Activated CD4-positive, alpha-beta T cell treated with anti-CD3 and anti-CD28 coated beads for 48 hours (primary cell): ENCODE data around the gene PIM1.
A peak's percentile ranks its signal among the peaks of the same experiment; 100 is the strongest.
"Not testable (repeated sequence)": the region's sequence is repeated elsewhere in the genome, so short reads cannot be mapped to it uniquely, and the experiment has no call there.

Source experiments
- DNase-seq: peaks from one replicate; pipeline ENCODE4 v3.0.0-alpha.2; 2020

The PIM1 gene

GRCh38 chr6:37171970-37172812, 2.2 kb downstream of the PIM1 start:
- DNase-seq: peak; percentile 93

- DNase-seq: no peak
Observed at GRCh38 chr6:37172912-37173492, 3.0 kb downstream of the PIM1 start.

GRCh38 chr6:37173493-37174195, 3.7 kb downstream of the PIM1 start:
- peak; percentile 62 for DNase-seq

GRCh38 chr6:37174196-37174514, 4.2 kb downstream of the PIM1 start:
- DNase-seq: no peak

GRCh38 chr6:37174515-37175331, 4.8 kb downstream of the PIM1 start:
- DNase-seq: no peak

GRCh38 chr6:37175332-37176267, 5.6 kb downstream of the PIM1 start:
- DNase-seq: no peak

- DNase-seq: no peak
Observed at GRCh38 chr6:37176268-37177076, 6.5 kb downstream of the PIM1 start.

GRCh38 chr6:37177077-37177934, 7.4 kb downstream of the PIM1 start:
- DNase-seq: no peak

- DNase-seq: no peak
Observed at GRCh38 chr6:37177935-37178517, 8.1 kb downstream of the PIM1 start.

- no peak for DNase-seq
Observed at GRCh38 chr6:37180075-37180474, 10.1 kb downstream of the PIM1 start.

GRCh38 chr6:37180610-37181009, 10.7 kb downstream of the PIM1 start:
- not testable (repeated sequence) for DNase-seq

GRCh38 chr6:37182736-37183590, 13.0 kb downstream of the PIM1 start:
- DNase-seq: peak; percentile 66

- not testable (repeated sequence) for DNase-seq
Observed at GRCh38 chr6:37185949-37186720, 16.2 kb downstream of the PIM1 start.

GRCh38 chr6:37187321-37188022, 17.5 kb downstream of the PIM1 start:
- DNase-seq: peak; percentile 29

GRCh38 chr6:37188962-37189510, 19.1 kb downstream of the PIM1 start:
- no peak for DNase-seq

GRCh38 chr6:37190159-37190535, 20.2 kb downstream of the PIM1 start:
- DNase-seq: peak; percentile 53

- no peak for DNase-seq
Observed at GRCh38 chr6:37192666-37193065, 22.7 kb downstream of the PIM1 start.
